ENCODE data around the gene WDR17. TPM values are rescaled to one million over a fixed set of nuclear protein-coding genes. Genes with fewer than 3 reads are reported as not detected.

WDR17 gene

Small RNA genes within 50 kb of the gene (small RNA-seq; reads per million reads assigned to genes)
- not detected for gene RF00432 (ENCODE audit: low read depth)
